GM23338 (cell line): ENCODE results near the gene SCIN. TPM values are rescaled to one million over a fixed set of nuclear protein-coding genes. Genes with fewer than 3 reads are reported as not detected.

Experiments used
- ATAC-seq: fragments of 200-7000 bp; cut with Tn5 transposase; 3 replicates; pipeline ENCODE4 v1.9.1; 2020
- DNase-seq: peaks from one replicate; pipeline ENCODE4 v3.0.0-alpha.2; 2015; ENCODE audit warnings: low spot score
- H2AFZ ChIP-seq: fragments of 200-600 bp; sonication (generic); 2 replicates; pipeline ENCODE4 v1.8.0; 2016; ENCODE audit warnings: antibody characterized with exemption, mild to moderate bottlenecking, moderate library complexity
- H3F3A ChIP-seq: fragments of 200-600 bp; sonication (generic); replicated peaks from 2 replicates; pipeline ENCODE4 v1.8.0; 2017; ENCODE audit warnings: antibody characterized with exemption, mixed run types, low read depth
- H3K27ac ChIP-seq: fragments of 200-600 bp; sonication (generic); 2 replicates; pipeline ENCODE4 v1.6.1; 2016; ENCODE audit warnings: low read depth
- H3K27me3 ChIP-seq: fragments of 200-600 bp; sonication (generic); 2 replicates; pipeline ENCODE4 v1.8.0; 2016; ENCODE audit warnings: mild to moderate bottlenecking, mixed run types, moderate library complexity; ENCODE audit not compliant: insufficient read depth
- H3K36me3 ChIP-seq: fragments of 200-600 bp; sonication (generic); 2 replicates; pipeline ENCODE4 v1.8.0; 2016; ENCODE audit warnings: mild to moderate bottlenecking; ENCODE audit not compliant: insufficient read depth
- H3K4me1 ChIP-seq: fragments of 200-600 bp; sonication (generic); 2 replicates; pipeline ENCODE4 v1.8.0; 2016; ENCODE audit warnings: mild to moderate bottlenecking, moderate library complexity; ENCODE audit not compliant: insufficient read depth
- H3K4me2 ChIP-seq: fragments of 200-600 bp; sonication (generic); 2 replicates; pipeline ENCODE4 v1.7.1; 2017; ENCODE audit warnings: mixed run types
- H3K4me3 ChIP-seq: fragments of 200-600 bp; sonication (generic); 2 replicates; pipeline ENCODE4 v1.6.1; 2016; ENCODE audit warnings: mixed run types
- H3K79me2 ChIP-seq: fragments of 200-600 bp; sonication (generic); replicated peaks from 2 replicates; pipeline ENCODE4 v1.8.0; 2017; ENCODE audit warnings: mild to moderate bottlenecking; ENCODE audit not compliant: insufficient read depth
- H3K9me2 ChIP-seq: fragments of 200-600 bp; sonication (generic); 2 replicates; pipeline ENCODE4 v1.8.0; 2017; ENCODE audit not compliant: insufficient read depth
- H4K20me1 ChIP-seq: fragments of 200-600 bp; sonication (generic); replicated peaks from 2 replicates; pipeline ENCODE4 v1.8.0; 2017; ENCODE audit warnings: mild to moderate bottlenecking; ENCODE audit not compliant: insufficient read depth
- H3K27ac Mint-ChIP-seq: 2 replicates; pipeline ENCODE4 v1.8.0; 2020; ENCODE audit warnings: inconsistent platforms, mild to moderate bottlenecking, moderate library complexity, mixed read lengths
- H3K27me3 Mint-ChIP-seq: 3 replicates; pipeline ENCODE4 v1.8.0; 2022; ENCODE audit warnings: low read depth, mild to moderate bottlenecking, moderate library complexity, mixed read lengths, inconsistent platforms; ENCODE audit not compliant: insufficient read depth, poor library complexity
- H3K36me3 Mint-ChIP-seq: 3 replicates; pipeline ENCODE4 v1.8.0; 2021; ENCODE audit warnings: low read depth, mild to moderate bottlenecking, inconsistent platforms, moderate library complexity, mixed read lengths
- H3K4me1 Mint-ChIP-seq: 3 replicates; pipeline ENCODE4 v1.8.0; 2020; ENCODE audit warnings: mild to moderate bottlenecking, inconsistent platforms, mixed read lengths
- H3K4me3 Mint-ChIP-seq: 3 replicates; pipeline ENCODE4 v1.8.0; 2021; ENCODE audit warnings: moderate library complexity, mild to moderate bottlenecking, inconsistent platforms, mixed read lengths
- H3K9me3 Mint-ChIP-seq: 3 replicates; pipeline ENCODE4 v1.8.0; 2020; ENCODE audit warnings: moderate library complexity, mild to moderate bottlenecking, inconsistent platforms, mixed read lengths
- CREB1 ChIP-seq: fragments of 250-450 bp; sonication (Bioruptor Pico); IDR thresholded peaks from 2 replicates; pipeline ENCODE4 v1.5.0; 2020; ENCODE audit warnings: low read depth, mild to moderate bottlenecking, moderate library complexity
- CTCF ChIP-seq, 2 experiments: fragments of 200-600 bp in 1 of 2; sonication (generic) in 1 of 2; conservative IDR thresholded peaks; 2 replicates each; pipeline versions ENCODE4 v1.5.1 to v1.6.1; 2016 to 2017; ENCODE audit warnings: antibody characterized with exemption in 2 of 2, low read depth in 2 of 2, mild to moderate bottlenecking in 2 of 2, moderate library complexity in 1 of 2
- EZH2 ChIP-seq: fragments of 200-600 bp; sonication (generic); IDR thresholded peaks from one replicate; pipeline ENCODE4 v1.8.0; 2017; ENCODE audit warnings: antibody characterized with exemption, mild to moderate bottlenecking, low read depth; ENCODE audit not compliant: unreplicated experiment
- EZH2phosphoT487 ChIP-seq: fragments of 200-600 bp; sonication (generic); IDR thresholded peaks from one replicate; pipeline ENCODE4 v1.8.1; 2018; ENCODE audit warnings: antibody characterized with exemption; ENCODE audit not compliant: unreplicated experiment
- NANOG ChIP-seq: IDR thresholded peaks from 2 replicates; pipeline ENCODE4 v1.6.1; 2016; ENCODE audit warnings: antibody characterized with exemption, borderline replicate concordance
- REST ChIP-seq: IDR thresholded peaks from one replicate; pipeline ENCODE4 v1.6.1; 2018; ENCODE audit warnings: antibody characterized with exemption; ENCODE audit not compliant: unreplicated experiment
- ZNF114 ChIP-seq: fragments of 250-450 bp; sonication (Bioruptor Pico); IDR thresholded peaks from 2 replicates; pipeline ENCODE4 v1.5.0; 2020; ENCODE audit warnings: mild to moderate bottlenecking, moderate library complexity
- ZNF331 ChIP-seq: fragments of 250-450 bp; sonication (Bioruptor Pico); IDR thresholded peaks from 2 replicates; pipeline ENCODE4 v1.5.0; 2020; ENCODE audit warnings: low read depth, mild to moderate bottlenecking, moderate library complexity
- polyA plus RNA-seq: library from polyadenylated mRNA; unstranded; fragments of >200 nt; fragmentation: Nextera tagmentation; extraction: Ambion mirVana; gene quantifications from 2 replicates; pipeline ENCODE4 v1.2.1, GENCODE V29; 2016
- total RNA-seq: library from RNA; depleted of rRNA; stranded (reverse); fragments of >200 nt; shearing (Covaris generic); gene quantifications from 2 replicates; pipeline ENCODE4 v1.2.3, GENCODE V29; 2014
- TF ChIP-seq, protein P1 (sequence below): IDR thresholded peaks from 2 replicates; pipeline ENCODE4 v1.6.1; 2016; ENCODE audit warnings: antibody characterized with exemption

SCIN gene
- total and polyA plus RNA-seq, 2 experiments from 2014 or later, result 0.80 to 0.92 TPM

DNA sequence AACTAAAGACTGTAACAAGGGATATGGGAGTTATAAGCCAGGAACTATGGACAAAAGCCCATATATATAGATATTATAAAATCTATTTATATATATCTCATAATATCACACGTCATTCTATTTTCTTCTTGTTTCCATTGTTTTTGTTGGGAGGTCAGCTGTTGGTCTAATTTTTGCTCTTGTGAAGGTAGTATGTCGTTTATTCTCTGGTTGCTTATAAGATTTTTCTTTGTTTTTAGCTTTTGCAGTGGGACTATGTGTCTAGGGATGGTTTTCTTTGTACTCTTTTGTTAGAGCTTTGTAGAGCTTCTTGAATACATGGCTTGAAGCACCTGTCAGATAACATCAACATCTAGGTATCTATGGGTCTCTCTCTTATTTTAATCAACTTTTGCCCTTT lies 130.9 kb downstream of the SCIN start (continued):
- TF ChIP-seq REST (no peak), CTCF (conservative IDR thresholded peaks at IDR 0.05; ENCODE audit: low read depth in 2 of 2) (no peak), EZH2 (no peak), ZNF331 (CRISPR knock-in tag) (no peak)

DNA sequence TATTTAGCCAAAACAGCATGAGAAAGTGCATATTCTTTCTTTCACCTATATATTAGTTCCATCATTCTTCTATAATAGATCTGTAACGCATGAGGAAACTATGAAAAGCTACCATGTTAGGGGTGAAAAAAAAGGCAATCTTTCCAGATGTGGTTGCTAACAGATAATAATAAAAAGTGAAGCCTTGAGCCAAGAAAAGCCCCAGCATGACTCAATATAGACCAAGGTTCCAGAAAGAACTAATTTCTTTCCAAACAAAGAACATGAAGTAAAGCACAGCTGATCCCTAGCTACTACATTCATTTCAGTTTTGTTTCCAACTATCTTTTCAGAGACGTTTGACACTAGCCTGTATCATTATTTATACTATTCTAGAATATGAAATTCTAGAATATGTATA lies 133.4 kb downstream of the SCIN start:
- TF ChIP-seq CREB1 (CRISPR knock-in tag) (no peak), ZNF114 (CRISPR knock-in tag) (no peak), CTCF (conservative IDR thresholded peaks at IDR 0.05; ENCODE audit: low read depth in 2 of 2) (no peak), REST (no peak), ZNF331 (CRISPR knock-in tag) (no peak), NANOG (no peak), EZH2phosphoT487 (no peak)
- TF ChIP-seq, protein P1, sequence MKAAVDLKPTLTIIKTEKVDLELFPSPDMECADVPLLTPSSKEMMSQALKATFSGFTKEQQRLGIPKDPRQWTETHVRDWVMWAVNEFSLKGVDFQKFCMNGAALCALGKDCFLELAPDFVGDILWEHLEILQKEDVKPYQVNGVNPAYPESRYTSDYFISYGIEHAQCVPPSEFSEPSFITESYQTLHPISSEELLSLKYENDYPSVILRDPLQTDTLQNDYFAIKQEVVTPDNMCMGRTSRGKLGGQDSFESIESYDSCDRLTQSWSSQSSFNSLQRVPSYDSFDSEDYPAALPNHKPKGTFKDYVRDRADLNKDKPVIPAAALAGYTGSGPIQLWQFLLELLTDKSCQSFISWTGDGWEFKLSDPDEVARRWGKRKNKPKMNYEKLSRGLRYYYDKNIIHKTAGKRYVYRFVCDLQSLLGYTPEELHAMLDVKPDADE, result no peak
- no peaks in the 10 kb centered on the region for H3K27me3 ChIP-seq
- Mint-ChIP-seq H3K9me3 (peaks cover 20% of the 10 kb centered on the region), H3K4me1 (peaks cover 5% of the 10 kb centered on the region), H3K27ac (no peak overlapping the region), H3K36me3 (peaks cover 28% of the 10 kb centered on the region), H3K27me3 (no peaks in the 10 kb centered on the region), H3K4me3 (no peak overlapping the region)
- no peaks in the 10 kb centered on the region for H3K36me3 ChIP-seq
- no peak overlapping the region for H3K27ac ChIP-seq
- no peaks in the 10 kb centered on the region for H3K79me2 ChIP-seq
- no peaks in the 10 kb centered on the region for H4K20me1 ChIP-seq
- H3F3A ChIP-seq, result no peaks in the 10 kb centered on the region
- ATAC-seq (no peak), DNase-seq (no peak)
- no peaks in the 10 kb centered on the region for H3K9me2 ChIP-seq
- H2AFZ ChIP-seq, result no peak overlapping the region
- H3K4me1 ChIP-seq, result no peaks in the 10 kb centered on the region
- no peak overlapping the region for H3K4me2 ChIP-seq
- H3K4me3 ChIP-seq, result no peak overlapping the region
